ENCODE measurements around the gene CEP295NL.
"Not testable (repeated sequence)": the region's sequence is repeated elsewhere in the genome, so short reads cannot be mapped to it uniquely, and the experiment has no call there.

Gene CEP295NL, protein sequence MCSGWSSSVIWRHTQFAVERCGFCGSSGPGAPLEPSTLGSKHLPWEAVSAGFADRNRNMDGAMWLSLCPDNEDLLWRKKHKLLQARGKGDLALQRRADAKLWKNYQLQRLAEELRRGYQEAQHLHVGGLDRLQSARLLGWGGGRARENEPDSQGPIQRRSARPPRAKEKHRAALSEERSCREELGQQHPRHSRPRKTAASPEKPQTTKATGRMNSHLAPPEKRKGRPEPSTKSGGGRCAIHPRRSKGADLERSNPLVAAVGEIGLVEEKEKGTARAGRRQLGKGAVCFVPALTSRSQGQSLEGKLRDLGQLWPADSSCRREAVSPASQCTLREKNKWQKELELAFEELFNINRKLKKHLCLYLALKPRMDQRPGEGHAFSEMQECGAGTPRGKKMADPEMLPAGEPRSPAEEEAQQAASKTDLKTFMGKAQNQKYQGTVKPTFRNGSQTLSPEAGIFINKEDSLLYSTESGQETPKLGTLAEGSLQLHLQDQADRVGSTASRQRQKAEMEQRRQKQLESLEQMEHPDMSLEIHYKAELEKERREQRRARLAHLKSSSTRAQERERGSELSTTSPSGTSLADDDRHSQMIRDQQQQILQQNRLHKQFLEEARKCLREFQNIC

GRCh38 chr17:78903101-78903779, at the start of gene CEP295NL:
Gene CEP295NL (minus strand): TSS chr17:78903201. CDS start chr17:78901828, 1,373 bp downstream.
- no peak for DNase-seq (ENCODE audit: low read depth in 2 of 2)

GRCh38 chr17:78952706-78953105, 49.7 kb upstream of the CEP295NL start:
- no peak for DNase-seq (ENCODE audit: low read depth in 2 of 2)

DNA sequence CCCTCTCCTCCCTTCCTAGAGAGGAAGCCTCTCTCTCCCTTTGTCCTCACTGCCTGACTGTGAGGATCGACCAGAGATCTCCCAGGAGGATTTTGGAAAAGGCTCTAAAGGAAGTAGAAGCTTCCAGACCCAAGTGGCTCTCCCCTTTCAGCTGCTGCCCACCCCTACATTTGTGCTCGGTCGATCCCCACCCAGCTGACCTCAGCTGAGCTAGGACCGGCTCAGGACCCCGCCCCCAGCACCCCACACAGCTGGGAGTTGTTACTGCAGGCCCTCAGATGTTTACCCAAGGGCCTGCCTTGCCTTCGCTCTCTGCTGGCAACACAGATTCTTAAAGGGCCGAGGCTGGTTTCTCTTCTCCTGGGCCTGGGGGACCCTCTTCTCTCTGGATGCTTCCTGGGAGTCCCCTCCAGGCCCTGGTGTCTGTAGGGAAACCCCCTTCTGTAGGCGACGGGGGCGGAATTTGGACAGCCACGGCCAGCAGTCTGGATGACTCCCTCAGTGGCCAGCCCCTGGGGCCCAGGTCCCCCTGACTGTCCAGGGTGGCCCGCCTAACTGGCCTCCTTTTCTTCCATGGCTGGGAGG, 49.1 kb upstream of the CEP295NL start:
- DNase-seq (ENCODE audit: low read depth in 2 of 2) = no peak

DNA sequence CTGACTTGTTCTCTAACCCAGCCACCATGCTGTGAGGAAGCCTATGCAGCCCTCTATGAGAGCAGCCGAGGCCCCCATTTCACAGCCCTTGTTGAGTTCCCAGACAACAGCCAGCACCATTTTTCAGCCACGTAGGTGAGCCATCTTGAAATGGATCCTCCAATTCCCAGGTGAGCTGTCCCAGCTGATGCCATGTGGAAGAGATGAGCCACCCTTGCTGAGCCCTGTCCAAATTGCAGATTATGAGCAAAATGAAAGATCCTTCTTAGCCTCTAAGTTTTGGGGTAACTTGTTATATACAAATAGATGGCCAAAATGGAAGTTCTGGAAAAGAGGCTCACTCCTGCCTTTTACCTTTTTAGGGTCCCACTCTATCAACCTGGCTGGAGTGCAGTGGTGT, 47.9 kb upstream of the CEP295NL start:
- DNase-seq (ENCODE audit: low read depth in 2 of 2) = no peak

GRCh38 chr17:78947235-78948149, 44.5 kb upstream of the CEP295NL start:
- DNase-seq (ENCODE audit: low read depth in 2 of 2) = no peak

DNA sequence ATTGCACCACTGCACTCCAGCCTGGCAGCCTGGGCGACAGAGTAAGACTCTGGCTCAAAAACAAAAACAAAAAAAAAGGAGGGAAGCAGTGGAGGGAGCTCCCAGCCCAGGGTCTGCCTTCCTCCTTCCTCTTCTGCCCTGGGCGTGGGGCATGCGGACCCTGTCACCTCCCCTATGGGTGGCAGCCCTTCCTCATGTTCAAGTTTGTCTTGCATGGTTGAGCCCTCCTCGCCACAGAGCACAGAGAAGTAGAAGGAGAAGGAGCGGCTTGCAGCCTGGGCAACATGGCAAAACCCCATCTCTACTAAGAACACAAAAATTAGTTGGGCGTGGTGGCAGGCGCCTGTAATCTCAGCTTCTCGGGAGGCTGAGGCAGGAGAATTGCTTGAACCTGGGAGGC, 43.6 kb upstream of the CEP295NL start:
- DNase-seq (ENCODE audit: low read depth in 2 of 2) = no peak

- no peak for DNase-seq (ENCODE audit: low read depth in 2 of 2)
Observed at GRCh38 chr17:78946131-78946530, 43.1 kb upstream of the CEP295NL start.

DNA sequence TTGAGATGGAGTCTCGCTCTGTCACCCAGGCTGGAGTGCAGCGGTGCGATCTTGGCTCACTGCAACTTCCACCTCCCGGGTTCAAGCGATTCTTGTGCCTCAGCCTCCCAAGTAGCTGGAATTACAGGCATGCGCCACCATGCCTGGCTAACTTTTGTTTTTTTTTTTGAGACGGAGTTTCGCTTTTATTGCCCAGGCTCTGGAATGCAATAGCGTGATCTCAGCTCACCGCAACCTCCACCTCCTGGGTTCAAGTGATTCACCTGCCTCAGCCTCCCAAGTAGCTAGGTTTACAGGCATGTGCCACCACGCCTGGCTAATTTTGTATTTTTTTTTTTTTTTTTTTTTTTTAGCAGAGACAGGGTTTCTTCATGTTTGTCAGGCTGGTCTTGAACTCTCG, 42.5 kb upstream of the CEP295NL start:
- not testable (repeated sequence) for DNase-seq (ENCODE audit: low read depth in 2 of 2)

DNA sequence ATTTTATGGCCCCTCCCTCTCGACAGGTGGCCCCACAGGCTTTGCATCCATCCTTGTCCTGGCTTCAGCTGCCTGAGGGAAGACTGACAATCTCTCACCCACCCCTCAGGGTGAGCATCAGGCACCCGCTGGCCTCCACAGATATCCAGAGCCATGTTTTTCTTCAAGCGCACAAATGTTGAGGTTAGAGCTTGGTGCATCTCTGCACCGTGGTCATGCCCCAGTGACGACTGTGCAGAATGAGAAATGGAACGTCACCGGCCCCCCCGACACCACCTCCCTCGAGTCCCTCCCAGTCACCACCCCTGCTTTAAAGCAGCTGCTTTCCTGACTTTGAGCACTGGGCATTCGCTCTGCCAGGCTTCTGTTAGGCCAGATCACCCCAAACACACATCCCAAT, 42.0 kb upstream of the CEP295NL start:
- no peak for DNase-seq (ENCODE audit: low read depth in 2 of 2)

DNA sequence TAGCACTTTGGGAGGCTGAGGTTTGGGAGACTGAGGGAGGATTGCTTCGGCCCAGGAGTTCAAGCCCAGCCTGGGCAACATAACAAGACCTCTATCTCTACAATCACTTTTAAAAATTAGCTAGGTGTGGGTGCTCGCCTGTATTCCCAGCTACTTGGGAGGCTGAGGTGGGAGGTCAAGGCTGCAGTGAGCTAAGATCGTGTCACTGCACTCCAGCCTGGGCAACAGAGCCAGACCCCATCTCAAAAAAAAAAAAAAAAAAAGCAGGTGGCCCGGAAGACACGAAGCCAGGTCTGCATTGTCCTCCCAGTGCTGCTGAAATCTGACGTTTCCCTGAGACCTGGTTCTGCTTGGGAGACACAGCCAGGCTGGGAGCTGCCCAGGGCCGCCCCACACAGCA, 41.0 kb upstream of the CEP295NL start:
- DNase-seq (ENCODE audit: low read depth in 2 of 2) = no peak

DNA sequence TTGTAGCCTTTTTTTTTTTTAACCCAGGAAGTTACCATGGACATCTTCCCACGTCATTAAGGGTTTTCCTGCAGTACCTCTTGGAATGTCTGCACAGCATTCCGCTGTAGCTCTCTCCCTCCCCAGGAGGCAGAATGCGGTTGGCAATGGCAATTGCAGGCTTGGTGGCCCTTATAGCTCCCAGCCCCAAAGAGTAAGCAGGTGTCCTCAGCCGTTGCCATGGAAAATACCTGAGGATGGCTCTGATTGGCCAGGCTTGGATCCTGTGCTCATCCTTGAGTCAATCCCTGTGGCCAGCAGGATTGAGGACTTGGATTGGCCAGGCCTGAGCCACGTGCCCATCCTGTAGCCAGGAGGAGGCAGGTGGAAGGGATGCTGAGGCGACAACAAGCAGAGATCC, 37.7 kb upstream of the CEP295NL start:
- DNase-seq (ENCODE audit: low read depth in 2 of 2) = no peak

DNA sequence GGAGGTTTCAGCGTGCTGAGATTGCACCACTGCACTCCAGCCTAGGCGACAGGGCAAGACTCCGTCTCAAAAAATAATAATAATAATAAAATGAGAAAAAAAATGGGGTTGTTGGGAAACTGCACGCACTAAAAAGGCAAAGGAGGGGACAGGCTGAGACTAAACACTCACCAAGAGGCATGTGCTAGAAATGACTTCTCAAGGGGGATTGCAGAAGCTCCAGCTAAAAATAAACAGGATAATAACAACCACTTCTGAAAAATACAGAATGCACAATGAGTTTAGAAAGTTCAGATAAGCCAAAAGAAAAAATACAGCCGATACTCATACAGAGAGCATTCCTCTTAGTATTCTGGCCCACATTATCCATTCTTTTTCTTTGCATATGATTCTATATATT, 37.3 kb upstream of the CEP295NL start:
- no peak for DNase-seq (ENCODE audit: low read depth in 2 of 2)

DNA sequence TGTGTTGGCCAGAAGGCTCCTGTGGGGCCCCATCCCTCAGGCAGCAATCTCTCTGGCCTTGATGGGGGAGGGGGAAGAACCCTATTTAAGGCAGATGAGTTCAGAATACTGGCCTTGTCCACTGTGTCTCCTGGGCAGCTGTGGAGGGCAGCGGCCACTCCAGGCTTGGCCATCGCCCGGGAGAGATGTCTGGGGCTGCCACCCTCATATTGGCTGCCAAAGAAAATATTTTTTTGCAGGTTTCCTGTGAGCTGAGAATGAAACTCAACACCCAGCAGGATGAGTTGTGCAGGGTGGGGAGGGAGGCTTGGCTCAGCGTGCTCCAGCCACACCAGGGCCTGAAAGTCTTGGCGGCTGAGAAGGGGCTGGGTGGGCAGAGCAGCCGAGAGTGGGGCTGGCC, 36.6 kb upstream of the CEP295NL start:
- no peak for DNase-seq (ENCODE audit: low read depth in 2 of 2)

- DNase-seq (ENCODE audit: low read depth in 2 of 2) = no peak
Observed at GRCh38 chr17:78937561-78937960, 34.6 kb upstream of the CEP295NL start.

GRCh38 chr17:78935419-78936323, 32.7 kb upstream of the CEP295NL start:
- DNase-seq (ENCODE audit: low read depth in 2 of 2) = no peak

GRCh38 chr17:78934681-78935418, 31.8 kb upstream of the CEP295NL start:
- no peak for DNase-seq (ENCODE audit: low read depth in 2 of 2)

GRCh38 chr17:78933959-78934568, 31.1 kb upstream of the CEP295NL start:
- DNase-seq (ENCODE audit: low read depth in 2 of 2) = no peak

- DNase-seq (ENCODE audit: low read depth in 2 of 2) = peak in 1 of 2 experiments; percentile 34
Observed at GRCh38 chr17:78933025-78933958, 30.3 kb upstream of the CEP295NL start.

Measured in stimulated activated CD4-positive, alpha-beta T cell treated with anti-CD3 and anti-CD28 coated beads, Interleukin-12 subunit alpha, Interleukin-12 subunit beta, amount 100 ng/mL, for 24 hours (primary cell).